HG03575 (cell line): ENCODE measurements around the gene LY6G6D.

Experiments used
- ATAC-seq: cut with Tn5 transposase; IDR thresholded peaks from one replicate; pipeline ENCODE4 v1.9.1; 2021; ENCODE audit not compliant: unreplicated experiment, insufficient number of reproducible peaks, low FRiP score; ENCODE audit errors: extremely low read depth

The LY6G6D gene

DNA sequence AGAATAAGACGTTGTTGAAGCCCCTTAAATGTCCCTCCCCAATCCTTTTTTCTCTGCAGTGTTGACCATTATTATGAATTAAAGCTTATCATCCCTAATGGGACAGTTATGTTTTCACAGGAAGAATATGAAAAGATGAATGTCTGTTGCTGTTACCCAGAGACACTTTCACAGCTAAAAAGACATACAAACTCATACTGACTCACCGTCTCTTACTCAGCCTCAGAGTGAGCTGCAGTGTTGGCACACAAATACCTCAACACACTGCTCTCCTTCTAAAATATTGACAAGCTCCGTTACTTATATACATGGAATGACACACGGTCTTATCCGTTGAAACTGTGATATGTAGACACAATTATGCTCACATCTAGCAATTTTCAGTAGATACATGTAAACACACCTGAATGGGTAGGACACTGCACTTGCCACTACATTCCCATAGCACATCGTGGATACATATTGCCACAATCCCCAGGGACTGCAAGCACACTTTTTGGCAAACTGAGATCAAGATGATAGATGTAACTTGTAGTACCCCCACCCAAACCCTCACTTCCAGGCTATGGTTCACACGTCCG is 37.7 kb downstream of the LY6G6D start:
- ATAC-seq: no peak

DNA sequence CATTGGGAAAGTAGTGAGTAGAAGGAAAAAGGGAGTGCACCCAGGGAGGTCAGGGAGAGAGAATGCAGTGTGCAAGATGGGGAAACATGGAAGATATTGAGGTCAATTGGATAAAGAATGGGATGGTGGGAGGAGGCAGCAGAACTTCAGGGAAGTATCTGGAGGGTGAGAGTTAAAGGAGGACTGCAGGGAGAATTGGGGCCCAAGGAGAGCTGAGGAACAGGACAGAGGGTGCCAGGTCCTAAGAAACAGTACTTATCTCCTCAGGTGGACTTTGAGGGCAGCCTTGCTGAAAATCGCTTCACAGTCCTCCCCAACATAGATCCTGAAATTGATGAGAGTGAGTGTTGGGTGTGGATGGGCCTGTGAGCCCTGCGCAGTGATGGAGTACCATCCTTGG is 43.1 kb downstream of the LY6G6D start:
- ATAC-seq: no peak

GRCh38 chr6:31760790-31761189 is 45.6 kb downstream of the LY6G6D start:
- no peak for ATAC-seq

DNA sequence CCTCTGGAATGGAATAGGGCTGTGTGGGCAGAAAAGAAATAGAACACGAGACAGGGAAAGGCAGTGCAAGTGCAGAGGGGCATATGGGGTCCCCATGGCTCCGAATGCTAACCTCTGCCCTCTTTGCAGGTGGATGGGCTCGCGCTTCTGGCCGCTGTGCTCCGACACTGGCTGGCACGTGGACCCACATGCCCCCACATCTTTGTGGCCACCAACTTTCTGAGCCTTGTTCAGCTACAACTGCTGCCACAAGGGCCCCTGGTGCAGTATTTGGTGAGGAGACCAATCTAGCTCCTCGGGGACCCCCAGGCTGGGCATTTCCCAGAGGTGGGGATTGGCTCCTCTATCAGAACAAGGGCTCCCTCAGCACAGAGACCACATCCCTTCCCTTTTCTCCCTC is 46.2 kb downstream of the LY6G6D start:
- no peak for ATAC-seq

DNA sequence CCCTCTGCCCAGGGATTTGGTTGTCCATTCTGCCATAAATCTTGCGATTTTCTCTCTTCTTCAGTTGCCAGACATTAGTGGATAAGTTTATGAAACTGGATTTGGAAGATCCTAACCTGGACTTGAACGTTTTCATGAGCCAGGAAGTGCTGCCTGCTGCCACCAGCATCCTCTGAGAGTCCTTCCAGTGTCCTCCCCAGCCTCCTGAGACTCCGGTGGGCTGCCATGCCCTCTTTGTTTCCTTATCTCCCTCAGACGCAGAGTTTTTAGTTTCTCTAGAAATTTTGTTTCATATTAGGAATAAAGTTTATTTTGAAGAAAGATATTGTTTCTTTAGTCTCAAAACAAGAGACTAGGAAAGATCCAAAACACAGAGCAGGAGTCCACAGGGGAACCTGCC is 47.2 kb downstream of the LY6G6D start, which contains the start of gene SAPCD1:
SAPCD1 (plus strand) TSS at position 301 of the 400 bp plus-strand sequence. CDS start 399 bp downstream, outside the sequence.
- ATAC-seq: no peak

DNA sequence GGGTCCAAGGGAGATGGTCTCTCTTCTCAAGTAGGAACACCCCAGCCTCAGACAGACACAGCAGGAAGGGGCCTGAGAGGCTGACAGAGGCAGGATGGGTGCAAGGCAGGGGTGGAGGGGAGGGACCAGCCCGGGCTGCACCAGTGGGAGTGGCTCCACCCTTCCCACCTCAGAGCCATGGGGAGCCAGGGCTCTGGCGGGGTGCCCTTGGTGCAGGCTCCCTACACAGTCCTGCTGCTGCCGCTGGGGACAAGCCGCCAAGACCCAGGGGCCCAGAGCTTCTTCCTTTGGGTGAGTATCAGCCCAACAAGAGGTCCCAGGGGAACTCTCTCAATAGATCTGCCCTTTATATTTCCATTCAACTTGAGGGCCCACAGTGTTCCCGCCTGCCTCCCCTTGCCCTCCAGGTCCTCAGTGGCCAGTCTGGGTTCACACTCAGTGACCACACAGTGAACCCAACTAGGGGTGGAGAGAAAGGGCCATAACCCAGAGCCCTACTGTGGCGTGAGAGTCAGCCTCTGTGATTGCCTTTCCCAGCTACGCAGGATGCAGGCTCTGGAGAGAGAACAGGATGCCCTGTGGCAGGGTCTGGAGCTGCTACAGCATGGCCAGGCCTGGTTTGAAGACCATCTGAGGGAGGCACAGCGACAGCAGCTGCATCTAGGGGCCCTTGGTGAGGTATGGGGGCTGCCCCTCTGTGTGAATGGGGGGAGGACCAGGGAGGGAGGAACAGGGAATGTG is 47.9 kb downstream of the LY6G6D start:
- no peak for ATAC-seq

GRCh38 chr6:31763619-31763940 is 48.4 kb downstream of the LY6G6D start:
- ATAC-seq: no peak

- no peak for ATAC-seq
These were observed 49.0 kb downstream of the LY6G6D start for GRCh38 chr6:31764198-31764597.

- no peak for ATAC-seq
These were observed 50.4 kb downstream of the LY6G6D start for GRCh38 chr6:31765559-31765909.

- ATAC-seq: no peak
These were observed 51.0 kb downstream of the LY6G6D start for GRCh38 chr6:31765910-31766794.

GRCh38 chr6:31767096-31767645 is 52.0 kb downstream of the LY6G6D start:
- ATAC-seq: no peak
